ENCODE results near the gene PIK3R5.

Gene PIK3R5

GRCh38 chr17:8924595-8924994 lies 40.9 kb downstream of the PIK3R5 start:
- DNase-seq (ENCODE audit: low read depth in 2 of 2): no peak

GRCh38 chr17:8923762-8924161 lies 41.7 kb downstream of the PIK3R5 start:
- no peak for DNase-seq (ENCODE audit: low read depth in 2 of 2)

GRCh38 chr17:8922928-8923327 lies 42.6 kb downstream of the PIK3R5 start:
- no peak for DNase-seq (ENCODE audit: low read depth in 2 of 2)

GRCh38 chr17:8922451-8922850 lies 43.1 kb downstream of the PIK3R5 start:
- no peak for DNase-seq (ENCODE audit: low read depth in 2 of 2)

GRCh38 chr17:8921147-8921546 lies 44.4 kb downstream of the PIK3R5 start:
- no peak for DNase-seq (ENCODE audit: low read depth in 2 of 2)

- no peak for DNase-seq (ENCODE audit: low read depth in 2 of 2)
These were observed 46.6 kb downstream of the PIK3R5 start for GRCh38 chr17:8918807-8919465.

GRCh38 chr17:8916466-8916865 lies 49.0 kb downstream of the PIK3R5 start:
- DNase-seq (ENCODE audit: low read depth in 2 of 2): no peak

GRCh38 chr17:8914554-8914953 lies 51.0 kb downstream of the PIK3R5 start:
- no peak for DNase-seq (ENCODE audit: low read depth in 2 of 2)

GRCh38 chr17:8913879-8914278 lies 51.6 kb downstream of the PIK3R5 start:
- no peak for DNase-seq (ENCODE audit: low read depth in 2 of 2)

- no peak for DNase-seq (ENCODE audit: low read depth in 2 of 2)
These were observed 52.4 kb downstream of the PIK3R5 start for GRCh38 chr17:8913091-8913490.

- no peak for DNase-seq (ENCODE audit: low read depth in 2 of 2)
These were observed 53.2 kb downstream of the PIK3R5 start for GRCh38 chr17:8912084-8912981.

- no peak for DNase-seq (ENCODE audit: low read depth in 2 of 2)
These were observed 54.4 kb downstream of the PIK3R5 start for GRCh38 chr17:8910969-8911604.

- no peak for DNase-seq (ENCODE audit: low read depth in 2 of 2)
These were observed 55.8 kb downstream of the PIK3R5 start for GRCh38 chr17:8909586-8910270.

- DNase-seq (ENCODE audit: low read depth in 2 of 2): no peak
These were observed 60.2 kb downstream of the PIK3R5 start for GRCh38 chr17:8905331-8905730.

GRCh38 chr17:8904686-8905085 lies 60.8 kb downstream of the PIK3R5 start:
- no peak for DNase-seq (ENCODE audit: low read depth in 2 of 2)

- no peak for DNase-seq (ENCODE audit: low read depth in 2 of 2)
These were observed 61.3 kb downstream of the PIK3R5 start for GRCh38 chr17:8904201-8904600.

GRCh38 chr17:8900626-8901585 lies 64.6 kb downstream of the PIK3R5 start:
- no peak for DNase-seq (ENCODE audit: low read depth in 2 of 2)

GRCh38 chr17:8900207-8900606 lies 65.3 kb downstream of the PIK3R5 start:
- DNase-seq (ENCODE audit: low read depth in 2 of 2): no peak

GRCh38 chr17:8898636-8899035 lies 66.9 kb downstream of the PIK3R5 start:
- no peak for DNase-seq (ENCODE audit: low read depth in 2 of 2)

GRCh38 chr17:8898126-8898525 lies 67.4 kb downstream of the PIK3R5 start:
- DNase-seq (ENCODE audit: low read depth in 2 of 2): no peak

Data from stimulated activated CD8-positive, alpha-beta memory T cell treated with anti-CD3 and anti-CD28 coated beads, Interleukin-15, amount 100 ng/mL, for 48 hours (primary cell).